HEK293 (cell line): ENCODE results near the gene PCBP3.
A peak's percentile ranks its signal among the peaks of the same experiment; 100 is the strongest.

ENCODE experiments used
- CTCF ChIA-PET: fragments of 350-600 bp; formaldehyde crosslinking; extraction: SDS; loops from one replicate; lab custom pipeline; 2021; ENCODE audit warnings: antibody characterized with exemption; lab: Yijun Ruan, JAX
- POLR2A ChIA-PET: fragments of 300-600 bp; formaldehyde crosslinking; extraction: SDS; loops from one replicate; lab custom pipeline; 2020; ENCODE audit warnings: antibody characterized with exemption, inconsistent platforms; lab: Yijun Ruan, JAX
- H3K27ac ChIP-seq: fragments of 200-500 bp; sonication (Bioruptor generic); 2 replicates; pipeline ENCODE4 v1.5.1; 2014; ENCODE audit warnings: low read depth, low read length, control low read depth, inconsistent platforms; ENCODE audit errors: extremely low read depth
- H3K36me3 ChIP-seq, 2 experiments: fragments of 200-500 bp in 1 of 2; sonication (Bioruptor generic) in 1 of 2; 1 replicate in 1 of 2; 2 replicates in 1 of 2; pipeline ENCODE4 v1.5.1; 2014 to 2017; ENCODE audit warnings: inconsistent platforms in 2 of 2, low read length in 2 of 2; ENCODE audit not compliant: control insufficient read depth in 2 of 2, insufficient read depth in 1 of 2
- H3K4me1 ChIP-seq: fragments of 200-500 bp; sonication (Bioruptor generic); 2 replicates; pipeline ENCODE4 v1.5.1; 2014; ENCODE audit warnings: mild to moderate bottlenecking, low read length, inconsistent platforms; ENCODE audit not compliant: control insufficient read depth, insufficient read depth
- H3K4me3 ChIP-seq: 2 replicates; pipeline ENCODE4 v1.5.1; 2011; ENCODE audit warnings: low read depth, mild to moderate bottlenecking, control low read depth, low read length, moderate library complexity
- H3K9me3 ChIP-seq: fragments of 200-500 bp; sonication (Bioruptor generic); 2 replicates; pipeline ENCODE4 v1.5.1; 2014; ENCODE audit warnings: low read depth, low read length, inconsistent platforms; ENCODE audit not compliant: control insufficient read depth, insufficient read depth
- BCL6B ChIP-seq: fragments of 450-650 bp; formaldehyde crosslinking; IDR thresholded peaks from 2 replicates; pipeline ENCODE4 v1.5.1; 2017; ENCODE audit warnings: missing biosample characterization, missing genetic modification characterization
- GLIS2 ChIP-seq: fragments of 450-650 bp; formaldehyde crosslinking; IDR thresholded peaks from 2 replicates; pipeline ENCODE4 v1.5.1; 2016; ENCODE audit warnings: missing biosample characterization, missing genetic modification characterization
- PBX3 ChIP-seq: sonication (generic); formaldehyde crosslinking; IDR thresholded peaks from 2 replicates; pipeline ENCODE4 v1.8.1; 2022; ENCODE audit warnings: mild to moderate bottlenecking, moderate library complexity, missing genetic modification reagents
- RBAK ChIP-seq: fragments of 450-650 bp; formaldehyde crosslinking; IDR thresholded peaks from 2 replicates; pipeline ENCODE4 v1.5.1; 2016; ENCODE audit warnings: missing biosample characterization, missing genetic modification characterization
- WT1 ChIP-seq: fragments of 450-650 bp; formaldehyde crosslinking; IDR thresholded peaks from 2 replicates; pipeline ENCODE4 v1.5.1; 2016; ENCODE audit warnings: missing biosample characterization, missing genetic modification characterization
- YY1 ChIP-seq: fragments of 450-650 bp; formaldehyde crosslinking; IDR thresholded peaks from 2 replicates; pipeline ENCODE4 v1.5.1; 2018; ENCODE audit warnings: missing biosample characterization, missing genetic modification characterization
- ZIC2 ChIP-seq: fragments of 450-650 bp; formaldehyde crosslinking; IDR thresholded peaks from 2 replicates; pipeline ENCODE4 v1.5.1; 2016; ENCODE audit warnings: missing biosample characterization, missing genetic modification characterization
- ZNF148 ChIP-seq: fragments of 450-650 bp; formaldehyde crosslinking; IDR thresholded peaks from 2 replicates; pipeline ENCODE4 v1.5.0; 2017; ENCODE audit warnings: missing biosample characterization, missing genetic modification characterization, borderline replicate concordance
- ZNF19 ChIP-seq: fragments of 450-650 bp; formaldehyde crosslinking; IDR thresholded peaks from 2 replicates; pipeline ENCODE4; 2016; ENCODE audit warnings: missing biosample characterization, missing genetic modification characterization, low read depth
- ZNF335 ChIP-seq: fragments of 450-650 bp; formaldehyde crosslinking; conservative IDR thresholded peaks from 2 replicates; pipeline ENCODE4 v1.5.1; 2016; ENCODE audit warnings: missing biosample characterization, missing genetic modification characterization
- ZNF404 ChIP-seq: fragments of 450-650 bp; formaldehyde crosslinking; IDR thresholded peaks from 2 replicates; pipeline ENCODE4 v1.5.1; 2017; ENCODE audit warnings: missing biosample characterization, missing genetic modification characterization
- ZNF530 ChIP-seq: fragments of 450-650 bp; formaldehyde crosslinking; IDR thresholded peaks from 2 replicates; pipeline ENCODE4 v1.5.1; 2016; ENCODE audit warnings: low read depth, missing biosample characterization, missing genetic modification characterization
- ZNF549 ChIP-seq: fragments of 450-650 bp; IDR thresholded peaks from 2 replicates; pipeline ENCODE4 v1.5.1; 2018; ENCODE audit warnings: missing biosample characterization, missing genetic modification characterization, mild to moderate bottlenecking, inconsistent platforms, moderate library complexity
- ZNF560 ChIP-seq: fragments of 450-650 bp; formaldehyde crosslinking; IDR thresholded peaks from 2 replicates; pipeline ENCODE4 v1.5.1; 2017; ENCODE audit warnings: missing biosample characterization, missing genetic modification characterization, borderline replicate concordance
- ZNF777 ChIP-seq: fragments of 450-650 bp; formaldehyde crosslinking; IDR thresholded peaks from 2 replicates; pipeline ENCODE4 v1.5.1; 2017; ENCODE audit warnings: missing biosample characterization, missing genetic modification characterization, borderline replicate concordance
- ZSCAN23 ChIP-seq: fragments of 450-650 bp; formaldehyde crosslinking; IDR thresholded peaks from 2 replicates; pipeline ENCODE4 v1.5.1; 2016; ENCODE audit warnings: missing biosample characterization, missing genetic modification characterization

Gene PCBP3

DNA sequence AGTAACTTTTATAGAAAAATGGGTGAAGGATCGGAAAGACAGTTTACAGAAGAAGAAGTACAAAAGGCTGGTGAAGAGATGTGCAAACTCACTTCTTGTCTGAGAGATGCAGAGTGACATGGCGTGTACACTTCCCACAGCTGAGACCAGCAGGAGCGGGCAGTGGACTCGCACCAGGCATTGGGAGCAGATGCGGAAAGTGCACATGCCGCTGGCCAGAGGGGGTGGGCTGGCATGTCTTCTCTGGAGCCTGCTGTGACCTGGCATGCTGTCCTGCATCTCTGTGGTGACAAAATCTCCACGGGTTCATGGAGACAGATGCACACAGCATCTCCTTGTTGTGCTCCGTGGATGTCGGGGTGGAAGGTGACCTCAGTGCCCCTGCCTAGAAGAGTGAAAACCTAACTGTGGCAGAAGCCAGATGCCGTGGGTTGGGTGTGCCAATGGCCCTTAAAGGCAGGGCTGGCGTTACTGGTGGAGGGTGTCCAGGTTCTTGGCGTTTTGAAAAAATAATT, 209.4 kb downstream of the PCBP3 start (continued):
- TF ChIP-seq PBX3 (no peak), ZNF148 (no peak), GLIS2 (tag by site-specific recombination) (no peak), ZNF549 (tag by site-specific recombination) (no peak), RBAK (no peak), ZNF560 (tag by site-specific recombination) (no peak)
- TF ChIP-seq, all 188 proteins: peak for 0

DNA sequence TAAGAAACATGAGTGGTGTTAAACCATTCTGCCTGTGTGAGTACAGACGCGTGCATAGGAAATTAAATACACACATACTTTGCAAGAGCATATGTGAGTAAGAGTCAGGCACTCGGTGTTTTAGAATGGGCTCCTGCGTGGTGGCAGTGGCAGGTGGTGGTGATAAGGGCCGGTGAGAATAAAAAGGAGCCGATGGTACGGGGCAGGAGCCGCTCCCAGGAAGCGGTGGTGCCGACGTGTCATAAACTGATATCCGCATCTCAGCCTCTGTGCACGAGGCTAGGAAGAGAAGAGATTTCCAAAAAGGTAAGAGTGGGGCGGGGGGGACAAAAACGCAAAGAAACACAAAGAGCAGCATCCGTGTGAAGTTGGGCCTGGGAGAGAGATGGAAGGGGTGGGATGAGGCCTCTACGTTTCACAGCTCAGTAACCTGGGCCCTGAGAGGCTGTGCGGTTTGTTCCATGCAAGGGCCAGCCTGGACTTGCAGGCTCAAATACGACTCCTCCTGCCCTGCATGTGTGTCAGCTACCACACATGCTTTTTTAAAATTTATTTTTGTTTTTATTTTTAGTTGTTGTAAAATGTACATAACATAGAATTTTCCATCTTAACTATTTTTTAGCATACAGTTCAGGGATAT, 210.3 kb downstream of the PCBP3 start:
- H3K27ac ChIP-seq = no peak overlapping the region
- ChIA-PET CTCF (no interaction called here), POLR2A (interaction anchor here (0.6 kb wide), 1 partner anchor 980 kb away, joined by 3 read pairs; the partner anchor contains the start of gene PTTG1IP)
- TF ChIP-seq WT1 (tag by site-specific recombination) (no peak), ZNF530 (tag by site-specific recombination) (no peak), ZNF777 (tag by site-specific recombination) (no peak), ZNF19 (tag by site-specific recombination) (no peak), BCL6B (tag by site-specific recombination) (no peak), ZSCAN23 (tag by site-specific recombination) (no peak), ZNF404 (no peak), ZNF335 (tag by site-specific recombination) (no peak)
- H3K36me3 ChIP-seq = no peaks in the 10 kb centered on the region
- H3K9me3 ChIP-seq = no peaks in the 10 kb centered on the region
- no peaks in the 10 kb centered on the region for H3K4me1 ChIP-seq
- no peak overlapping the region for H3K4me3 ChIP-seq

DNA sequence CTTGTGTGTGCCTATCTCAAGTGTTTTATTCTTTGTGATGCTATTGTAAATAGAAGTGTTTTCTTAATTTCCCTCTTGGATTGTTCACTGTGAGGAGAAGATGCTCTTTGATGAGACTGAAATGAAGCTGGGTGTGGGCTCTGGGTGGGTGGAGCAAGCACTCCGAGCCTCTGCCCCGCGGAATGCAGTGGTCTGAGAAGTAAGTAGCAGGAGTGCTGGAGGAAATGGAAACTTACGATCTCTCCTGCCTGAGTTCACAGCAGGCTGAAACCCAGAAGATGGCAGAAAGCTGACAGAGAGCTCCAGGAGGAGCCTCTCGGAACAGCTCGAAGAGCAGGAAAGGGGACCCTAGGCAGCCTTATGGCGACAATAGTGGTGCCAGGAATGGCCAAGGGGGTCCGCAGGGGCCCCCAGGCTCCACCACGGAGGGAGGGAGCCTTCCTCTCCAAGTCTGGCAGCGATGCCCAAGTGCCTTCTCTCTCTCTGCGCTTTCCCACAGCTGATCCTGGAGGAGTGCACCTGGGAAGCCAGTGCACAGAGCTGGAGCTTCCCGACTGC, 211.2 kb downstream of the PCBP3 start:
- POLR2A ChIA-PET = no interaction called here
- CTCF ChIA-PET = no interaction called here
- Histone ChIP-seq H3K27ac (no peak overlapping the region), H3K9me3 (no peaks in the 10 kb centered on the region), H3K4me1 (no peaks in the 10 kb centered on the region), H3K36me3 (no peaks in the 10 kb centered on the region), H3K4me3 (no peak overlapping the region)
- TF ChIP-seq YY1 (no peak), ZIC2 (tag by site-specific recombination) (0 out of 2 replicates have a peak, but pooled peaks have one; percentile 6)
